HG03558 (cell line): ENCODE results near the gene SPATA31E1.

Source experiments
- ATAC-seq: cut with Tn5 transposase; IDR thresholded peaks from one replicate; pipeline ENCODE4 v1.9.1; 2021; ENCODE audit warnings: moderate number of reproducible peaks; ENCODE audit not compliant: unreplicated experiment; ENCODE audit errors: extremely low read depth

The SPATA31E1 gene

GRCh38 chr9:87862536-87863268, 20.0 kb upstream of the SPATA31E1 start:
- no peak for ATAC-seq

- no peak for ATAC-seq
These were observed 18.7 kb upstream of the SPATA31E1 start for GRCh38 chr9:87863882-87864465.

DNA sequence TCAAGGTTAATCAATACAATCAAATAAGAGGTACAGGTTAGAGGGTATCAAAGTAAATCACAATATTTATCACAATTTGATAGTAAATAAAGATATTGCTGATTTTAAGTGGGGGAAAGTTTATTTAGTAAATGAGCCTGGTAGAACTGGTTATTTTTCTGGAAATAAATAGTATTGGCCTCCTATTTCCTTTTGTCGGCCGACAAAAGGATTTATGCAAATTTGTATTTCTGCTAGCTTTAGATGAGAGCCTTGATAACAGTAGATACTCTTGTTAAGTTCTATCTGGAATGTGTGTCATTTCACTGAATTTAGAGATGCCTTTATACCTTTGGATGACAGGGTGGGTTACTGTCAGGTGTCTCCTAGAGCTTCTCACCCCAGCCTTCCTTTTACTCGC, 17.8 kb upstream of the SPATA31E1 start:
- ATAC-seq = no peak

DNA sequence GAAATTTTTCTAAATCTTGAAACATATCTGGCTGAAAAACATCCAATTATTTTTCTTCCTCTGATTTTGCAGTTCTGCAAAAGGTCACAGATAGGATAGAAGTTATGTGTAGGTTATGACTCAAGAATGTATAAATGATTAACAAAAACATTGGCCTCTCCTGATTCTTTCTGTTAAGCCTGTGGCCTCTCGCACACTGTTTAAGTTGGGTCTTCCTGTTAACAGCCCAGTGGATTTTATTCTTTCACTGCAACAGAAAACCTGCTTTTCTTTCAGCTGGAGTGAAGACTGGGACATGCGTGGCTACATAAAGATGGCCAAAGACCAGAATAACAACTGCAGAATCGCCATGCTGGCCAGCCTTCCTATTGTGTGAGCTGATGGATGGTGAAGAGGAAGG, 17.1 kb upstream of the SPATA31E1 start:
- ATAC-seq = no peak

GRCh38 chr9:87867391-87867790, 15.3 kb upstream of the SPATA31E1 start:
- ATAC-seq = no peak

GRCh38 chr9:87868175-87868574, 14.5 kb upstream of the SPATA31E1 start:
- ATAC-seq = no peak

DNA sequence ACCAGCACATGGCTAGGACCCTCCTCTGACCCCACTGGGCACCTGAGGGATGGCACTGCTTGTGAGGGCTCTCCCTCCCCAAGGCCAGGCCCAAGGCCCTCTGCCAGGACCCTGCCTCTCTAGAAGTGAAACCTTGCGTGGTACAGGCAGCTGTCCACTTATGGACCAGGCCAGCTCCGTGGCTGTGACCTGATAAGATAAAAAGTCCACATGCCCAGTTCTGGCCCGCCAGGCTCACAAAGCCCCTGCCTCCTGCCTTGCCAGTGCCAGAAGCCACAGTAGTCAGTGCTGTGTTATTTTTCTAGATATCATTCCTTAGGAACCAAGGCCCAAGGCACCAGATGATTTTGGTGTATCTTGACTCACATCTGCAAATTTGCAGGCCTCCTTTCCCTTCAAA, 14.0 kb upstream of the SPATA31E1 start:
- ATAC-seq = no peak

DNA sequence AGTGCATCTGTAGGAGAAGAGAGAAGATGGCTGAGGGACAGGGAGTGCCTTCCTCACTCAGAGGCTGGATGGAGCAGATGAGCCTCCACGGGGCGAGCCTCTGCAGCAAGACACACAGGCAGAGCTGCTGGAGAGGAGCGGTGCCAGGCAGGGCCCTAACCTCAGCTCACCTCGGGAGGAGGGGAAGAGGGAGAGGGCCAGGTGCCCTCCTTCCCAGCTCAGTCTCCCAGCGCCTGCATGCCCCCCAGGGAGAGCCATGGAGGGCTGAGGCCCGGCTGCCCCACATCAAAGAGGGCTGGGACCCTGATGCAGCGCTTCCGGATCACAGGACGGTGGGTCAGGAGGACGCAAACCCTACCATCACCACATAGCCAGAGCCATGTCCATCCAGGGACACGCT, 13.6 kb upstream of the SPATA31E1 start:
- ATAC-seq = no peak

- ATAC-seq = no peak
These were observed 11.1 kb upstream of the SPATA31E1 start for GRCh38 chr9:87871425-87872078.

DNA sequence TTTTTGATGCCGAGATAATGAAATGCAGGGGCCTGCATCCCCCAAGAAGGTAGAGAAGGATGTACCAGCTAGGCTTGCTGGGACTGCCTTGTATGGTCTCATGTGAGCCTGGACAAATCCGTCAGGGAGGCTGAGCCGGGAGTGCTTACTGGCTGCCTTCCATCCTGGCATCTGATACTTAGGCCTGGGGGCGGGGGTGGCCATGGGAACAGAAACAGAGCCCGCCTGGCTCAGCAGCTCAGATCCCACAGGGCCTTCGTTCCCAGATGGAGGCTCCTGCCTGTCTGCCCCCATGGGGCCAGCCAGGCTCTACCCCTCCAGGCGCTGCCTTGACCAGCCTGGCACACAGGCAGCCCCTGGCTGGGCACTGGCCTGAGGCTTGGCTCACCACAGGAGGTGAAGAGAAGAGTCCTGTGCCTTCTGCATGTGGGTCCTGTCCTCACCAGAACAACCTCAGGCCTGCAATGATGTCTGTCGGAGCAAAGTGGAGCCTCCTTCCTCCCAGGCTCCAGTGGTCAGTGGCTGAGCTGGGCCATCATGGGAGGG, 10.5 kb upstream of the SPATA31E1 start:
- ATAC-seq = no peak

DNA sequence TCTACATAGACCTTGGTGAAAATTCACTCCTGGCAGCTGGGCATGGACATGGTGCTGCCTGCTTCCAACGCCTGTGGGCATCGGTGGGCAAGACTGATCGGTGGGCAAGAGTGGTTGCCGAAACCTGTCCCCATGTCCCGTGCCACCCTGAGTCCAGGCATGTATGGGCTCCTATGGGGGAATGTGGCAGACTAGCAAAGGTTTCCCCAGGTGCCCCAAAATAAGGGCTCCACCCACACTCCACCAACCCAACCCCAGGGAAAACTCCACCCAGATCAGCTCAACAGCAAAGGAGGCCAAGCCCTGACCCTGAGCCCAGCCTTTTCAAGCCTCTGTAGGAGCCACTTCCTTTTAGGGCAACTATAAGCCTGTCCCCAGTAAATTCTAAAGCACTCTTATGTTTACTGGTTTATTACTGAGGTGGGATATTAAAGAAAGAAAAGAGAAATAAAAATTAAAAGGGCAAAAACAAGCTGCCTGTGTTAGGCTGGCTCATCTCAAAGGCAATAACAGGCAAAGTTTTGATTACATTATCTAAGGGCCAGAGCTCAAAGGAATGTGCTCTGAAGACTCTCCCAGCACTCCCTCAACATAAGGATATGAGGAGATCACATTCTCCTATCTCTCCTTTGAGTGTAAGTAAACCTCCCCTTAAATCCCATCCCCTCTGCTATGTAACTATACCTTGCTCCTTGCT, 8.9 kb upstream of the SPATA31E1 start:
- ATAC-seq = no peak

DNA sequence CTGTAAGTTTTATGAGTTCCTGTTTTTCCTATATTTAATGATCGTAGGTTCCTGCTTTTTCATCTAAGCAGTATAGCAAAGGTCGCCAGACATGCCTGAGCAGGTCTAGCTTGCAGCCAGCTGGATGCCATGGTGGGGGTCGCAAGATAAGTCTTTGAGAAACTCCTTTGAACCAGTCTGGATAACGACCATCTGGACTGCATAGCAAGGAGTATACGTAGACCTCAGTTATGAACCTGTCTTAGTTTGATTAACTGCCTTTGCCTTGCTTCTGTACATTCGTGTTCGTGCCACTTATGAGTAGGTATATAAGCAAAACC, 8.4 kb upstream of the SPATA31E1 start:
- ATAC-seq = no peak

- no peak for ATAC-seq
These were observed 7.6 kb upstream of the SPATA31E1 start for GRCh38 chr9:87875060-87875459.

DNA sequence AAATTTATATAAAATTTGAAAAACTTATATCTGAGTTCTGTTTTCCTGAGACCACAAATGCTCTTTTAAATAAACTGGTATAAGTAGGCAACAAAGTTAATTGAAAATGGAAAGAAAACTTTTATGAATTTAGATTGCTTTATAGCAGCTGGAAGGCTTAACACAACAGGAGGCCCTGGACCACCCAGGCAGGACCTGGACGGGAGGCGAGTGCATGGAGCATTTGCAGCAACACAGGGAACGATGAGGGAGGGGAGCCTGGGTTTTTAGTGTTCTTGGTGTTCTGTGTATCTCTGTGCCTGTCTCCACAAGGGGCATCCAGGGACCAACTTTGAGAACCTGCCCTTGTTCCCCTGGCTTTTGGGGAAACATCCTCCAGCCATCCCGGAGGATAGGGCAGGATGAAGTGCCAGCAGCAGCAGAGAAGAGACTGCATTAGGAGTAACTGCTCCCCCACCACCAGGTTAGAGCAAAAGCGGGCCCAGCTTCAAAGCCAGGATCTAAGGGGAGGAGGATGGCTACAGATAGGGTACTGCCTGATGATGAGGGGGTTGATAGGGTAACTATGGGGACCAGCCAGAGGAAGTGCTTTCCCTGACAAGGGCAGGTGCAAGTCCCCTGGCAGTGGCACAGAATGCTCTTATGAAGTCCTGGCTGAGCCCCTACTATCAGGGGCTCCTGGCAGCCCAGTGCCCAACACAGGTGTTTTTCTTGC, 6.7 kb upstream of the SPATA31E1 start:
- ATAC-seq = no peak

- no peak for ATAC-seq
These were observed 6.0 kb upstream of the SPATA31E1 start for GRCh38 chr9:87876708-87877107.

DNA sequence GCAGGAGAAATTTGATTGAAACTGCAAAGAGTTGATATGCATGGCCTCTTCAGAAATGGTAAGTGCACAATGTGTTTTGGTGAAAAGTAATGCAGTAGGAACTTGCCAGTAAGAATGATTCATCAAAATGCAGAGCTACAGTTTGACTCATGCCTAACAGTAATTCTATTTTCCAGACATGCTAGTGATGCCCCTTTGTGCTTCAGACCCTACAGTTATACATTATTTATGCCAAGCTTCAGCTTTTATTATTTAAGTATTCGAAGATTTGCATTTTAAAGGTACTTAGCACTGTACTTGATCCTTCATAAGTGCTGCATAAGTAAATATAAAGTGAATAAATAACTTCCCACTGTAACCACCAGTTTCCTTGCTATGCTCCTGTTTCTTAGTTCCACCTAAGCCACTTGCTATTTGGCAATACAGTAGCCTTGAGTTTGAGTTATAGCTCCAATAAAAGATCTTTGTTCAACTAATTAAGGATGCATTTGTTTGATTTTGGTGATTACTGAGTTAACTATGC, 3.6 kb upstream of the SPATA31E1 start:
- ATAC-seq = no peak

GRCh38 chr9:87880116-87880515, 2.6 kb upstream of the SPATA31E1 start:
- no peak for ATAC-seq

GRCh38 chr9:87880683-87881082, 2.0 kb upstream of the SPATA31E1 start:
- no peak for ATAC-seq

GRCh38 chr9:87883274-87883673, 597 bp downstream of the SPATA31E1 start:
- no peak for ATAC-seq

DNA sequence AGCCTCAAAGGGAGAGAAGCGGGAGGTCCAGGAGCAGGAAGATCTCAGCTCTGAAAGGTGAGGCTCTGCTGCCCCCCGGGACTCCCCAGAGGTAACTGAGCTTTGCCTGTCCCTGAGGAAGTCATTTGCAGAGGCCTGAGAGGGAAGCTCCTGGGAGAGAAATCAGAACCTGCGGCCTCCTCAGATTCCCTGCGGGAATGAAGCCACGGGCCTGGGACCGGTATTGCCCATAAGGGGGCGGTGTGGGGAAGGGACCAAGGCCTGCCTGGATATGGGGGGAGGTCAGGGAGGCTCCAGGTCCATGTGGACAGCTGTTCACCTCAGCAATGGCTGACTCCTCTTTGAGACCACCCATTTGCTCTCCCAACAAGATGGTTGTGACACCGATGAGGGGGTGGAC, 1.3 kb downstream of the SPATA31E1 start:
- no peak for ATAC-seq
